HG02623 (cell line): Measurements from ENCODE around the gene HBA2.
"Not testable (repeated sequence)": the region's sequence is repeated elsewhere in the genome, so short reads cannot be mapped to it uniquely, and the experiment has no call there.

Source experiments
- ATAC-seq: cut with Tn5 transposase; IDR thresholded peaks from one replicate; pipeline ENCODE4 v1.9.1; 2021; ENCODE audit warnings: moderate library complexity; ENCODE audit not compliant: unreplicated experiment

HBA2 gene

DNA sequence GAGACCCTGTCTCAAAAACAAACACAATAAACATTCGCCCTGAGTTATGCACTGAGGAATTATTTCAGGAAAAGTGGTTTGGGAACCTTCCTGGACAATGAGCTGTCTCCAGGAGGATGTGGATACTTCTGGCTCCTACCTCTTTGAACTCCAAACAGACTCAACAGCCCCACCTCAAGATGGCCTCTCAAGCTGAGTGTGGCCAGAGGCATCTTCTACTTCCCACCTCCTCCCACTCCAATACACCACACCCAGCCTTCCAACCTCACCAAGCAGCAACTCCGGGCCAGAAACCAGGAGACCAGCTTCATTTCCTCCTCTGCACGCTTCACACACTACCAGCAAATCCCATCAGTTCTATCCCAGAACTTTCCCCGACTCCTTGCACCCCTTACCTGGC lies 19.2 kb downstream of the HBA2 start:
- no peak for ATAC-seq

GRCh38 chr16:192686-193085 lies 20.0 kb downstream of the HBA2 start:
- ATAC-seq = no peak

GRCh38 chr16:193441-193840 lies 20.8 kb downstream of the HBA2 start:
- no peak for ATAC-seq

DNA sequence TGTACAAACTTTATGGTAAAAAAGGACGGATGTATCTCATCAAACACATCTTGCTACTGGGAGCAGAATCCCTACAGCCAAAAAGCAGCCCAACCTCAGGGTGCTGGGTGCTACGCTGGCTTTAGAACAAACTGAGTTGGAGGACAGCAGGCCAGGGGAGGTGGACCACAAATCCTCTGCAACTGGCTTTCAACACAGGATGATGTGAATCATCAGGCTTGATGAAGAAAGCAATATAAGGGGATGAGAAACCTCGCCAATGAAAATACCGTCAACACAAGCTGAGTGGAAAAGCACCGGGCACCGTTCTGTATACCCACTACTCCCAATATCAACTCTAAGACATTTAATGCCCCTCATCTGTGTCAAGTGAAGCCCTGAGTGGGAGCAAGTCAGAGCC lies 21.8 kb downstream of the HBA2 start:
- ATAC-seq = no peak

DNA sequence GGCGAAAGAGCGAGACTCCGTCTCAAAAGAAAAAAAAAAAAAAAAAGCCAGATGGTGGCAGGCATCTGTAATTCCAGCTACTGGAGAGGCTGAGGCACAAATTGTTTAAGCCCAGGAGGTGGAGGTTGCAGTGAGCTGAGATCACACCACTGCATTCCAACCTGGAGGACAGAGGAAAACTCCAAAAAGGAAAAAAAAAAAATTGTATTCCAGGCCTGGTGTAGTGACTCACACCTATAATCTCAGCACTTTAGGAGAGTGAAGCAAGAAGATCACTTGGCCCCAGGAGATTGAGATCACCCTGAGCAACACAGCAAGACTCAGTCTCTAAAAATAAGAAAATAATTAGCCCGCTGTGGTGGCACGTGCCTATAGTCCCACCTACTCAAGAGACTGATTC lies 27.7 kb downstream of the HBA2 start:
- no peak for ATAC-seq

GRCh38 chr16:203246-203645 lies 30.6 kb downstream of the HBA2 start:
- no peak for ATAC-seq

GRCh38 chr16:204046-204445 lies 31.4 kb downstream of the HBA2 start:
- not testable (repeated sequence) for ATAC-seq

DNA sequence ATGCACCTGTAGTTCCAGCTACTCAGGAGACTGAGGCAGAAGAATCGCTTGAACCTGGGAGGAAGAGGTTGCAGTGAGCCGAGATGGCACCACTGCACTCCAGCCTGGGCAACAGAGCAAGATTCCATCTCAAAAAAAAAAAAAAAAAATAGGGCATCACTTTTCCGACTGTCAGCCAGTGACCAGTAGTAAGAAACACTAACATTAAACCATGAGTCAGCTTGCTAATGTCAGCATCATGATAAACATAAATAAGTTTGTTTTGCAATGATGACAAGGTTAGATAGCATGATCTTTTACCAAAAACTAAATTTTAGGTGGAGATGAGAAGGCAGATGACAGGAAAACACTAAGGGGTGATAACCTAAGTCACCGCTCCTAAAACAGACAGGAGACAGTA lies 36.7 kb downstream of the HBA2 start:
- ATAC-seq = not testable (repeated sequence)

GRCh38 chr16:211631-212180 lies 39.0 kb downstream of the HBA2 start:
- ATAC-seq = not testable (repeated sequence)

GRCh38 chr16:212999-213398 lies 40.3 kb downstream of the HBA2 start:
- ATAC-seq = no peak

GRCh38 chr16:220021-220420 lies 47.3 kb downstream of the HBA2 start:
- no peak for ATAC-seq
